Activated T-cell treated with anti-CD3 and anti-CD28 coated beads, Interleukin-2, amount 50 U/mL, for 1 hour (primary cell): Measurements from ENCODE around the gene DUSP6.
A peak's percentile ranks its signal among the peaks of the same experiment; 100 is the strongest.

Source experiments
- DNase-seq: peaks from one replicate; pipeline ENCODE4 v3.0.0-alpha.2; 2020

DUSP6 gene

GRCh38 chr12:89373763-89374572 is 21.7 kb upstream of the DUSP6 start:
- no peak for DNase-seq

DNA sequence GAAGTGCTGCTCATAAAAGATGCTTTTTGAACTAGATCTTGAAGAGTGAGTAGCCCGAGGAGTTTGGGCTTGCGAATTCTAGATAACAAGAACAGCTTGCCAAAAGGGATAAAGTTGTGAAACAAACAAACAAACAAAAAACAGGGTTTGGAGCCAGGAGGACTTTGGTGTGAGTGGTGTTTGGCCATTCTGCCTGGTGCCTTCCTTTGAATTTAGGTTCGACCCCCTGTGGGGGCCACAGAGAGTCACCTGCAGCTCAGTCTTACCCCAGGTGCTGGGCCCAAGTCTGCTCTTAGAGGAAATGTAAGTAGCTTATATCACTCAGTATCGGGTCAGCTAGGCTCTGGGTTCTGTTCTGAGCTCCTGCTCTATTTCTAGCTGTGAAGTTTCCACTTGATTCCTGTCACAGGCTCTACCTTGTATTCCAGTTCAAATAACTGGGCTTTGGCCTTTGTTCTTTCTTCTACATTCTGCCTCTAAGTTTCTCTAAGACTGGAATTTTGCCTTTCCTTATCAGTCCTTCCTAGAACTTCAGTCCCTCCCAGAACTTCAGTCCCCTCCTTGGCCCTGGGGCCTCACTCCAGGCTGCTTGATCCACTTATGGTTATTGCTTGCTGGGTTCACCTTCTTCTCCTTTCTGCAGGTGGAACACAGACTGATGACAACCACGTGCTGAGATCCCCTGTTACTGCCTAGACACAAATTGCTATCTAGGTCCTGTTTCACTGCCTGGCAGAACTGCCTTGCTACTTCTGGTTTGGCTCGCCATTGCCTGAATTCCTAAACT is 20.5 kb upstream of the DUSP6 start:
- DNase-seq = no peak

- no peak for DNase-seq
These were observed 18.5 kb upstream of the DUSP6 start for GRCh38 chr12:89370850-89371249.

GRCh38 chr12:89370421-89370831 is 18.1 kb upstream of the DUSP6 start:
- no peak for DNase-seq

- DNase-seq = no peak
These were observed 16.9 kb upstream of the DUSP6 start for GRCh38 chr12:89369166-89369565.

DNA sequence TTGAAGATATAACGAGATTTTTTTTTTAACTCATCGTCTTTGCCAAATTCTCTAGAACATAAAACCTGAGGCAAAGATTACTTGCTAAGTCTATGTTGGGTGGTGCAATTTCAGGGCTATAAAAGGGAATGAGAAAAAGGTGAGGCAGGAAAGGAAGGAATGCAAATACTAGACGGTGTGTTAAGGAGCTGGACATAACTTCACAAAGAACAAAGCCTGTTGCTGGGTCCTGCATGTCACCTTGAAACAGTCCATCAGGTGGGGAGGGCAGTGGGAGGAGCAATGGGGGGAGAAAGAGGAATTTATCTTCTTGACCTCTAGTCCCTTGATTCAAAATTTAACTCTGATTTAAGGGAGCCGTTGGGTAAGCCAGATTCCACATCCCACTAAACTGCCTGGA is 16.1 kb upstream of the DUSP6 start:
- no peak for DNase-seq

DNA sequence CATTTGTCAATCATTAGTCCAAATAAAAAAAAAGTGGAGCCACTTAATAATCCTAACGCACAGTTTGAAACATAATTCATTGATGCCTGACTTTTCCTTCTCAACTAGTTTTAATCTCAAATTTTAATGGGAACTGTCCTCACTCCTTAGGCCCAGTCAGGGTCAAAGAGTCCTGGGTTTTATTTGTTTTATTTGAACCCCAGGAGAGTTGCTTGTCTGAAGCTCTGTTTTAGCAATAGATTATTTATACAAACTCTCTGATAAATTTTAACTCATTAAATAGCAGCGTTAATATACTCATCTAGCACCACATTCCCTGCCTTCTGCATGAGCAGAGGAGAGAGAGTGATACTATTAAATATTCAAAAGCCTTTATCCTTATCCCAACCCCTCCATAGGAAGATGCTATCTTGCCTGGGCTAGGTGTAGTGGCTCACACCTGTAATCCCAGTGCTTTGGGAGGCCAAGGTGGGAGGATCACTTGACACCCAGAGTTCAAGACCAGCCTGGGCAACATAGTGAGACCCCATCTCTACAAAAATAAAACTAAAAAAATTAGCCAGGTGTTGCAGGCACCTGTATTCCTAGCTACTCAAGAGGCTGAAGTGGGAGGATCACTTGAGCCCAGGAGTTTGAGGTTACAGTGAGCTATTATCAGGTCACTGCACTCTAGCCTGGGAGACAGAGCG is 14.5 kb upstream of the DUSP6 start:
- no peak for DNase-seq

- DNase-seq = no peak
These were observed 12.3 kb upstream of the DUSP6 start for GRCh38 chr12:89364631-89365030.

DNA sequence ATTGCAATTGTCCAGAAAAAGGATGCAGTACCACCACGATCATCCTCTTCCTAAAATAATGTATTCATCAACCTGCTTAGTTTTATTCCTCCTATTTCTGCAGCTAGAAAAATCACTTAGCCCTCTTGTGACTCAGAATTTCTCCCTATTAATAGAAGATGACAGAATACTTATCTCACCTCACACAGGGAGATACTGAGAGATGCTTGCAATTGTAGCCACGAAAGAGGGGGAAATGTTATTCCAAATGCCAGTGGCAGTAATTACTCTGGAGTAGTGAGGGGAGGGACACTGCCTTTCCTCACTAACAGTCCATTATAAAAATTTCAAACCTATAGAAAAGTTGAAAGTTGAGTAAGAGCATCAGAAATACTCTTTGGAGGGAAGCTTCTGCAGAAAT is 11.8 kb upstream of the DUSP6 start:
- no peak for DNase-seq

DNA sequence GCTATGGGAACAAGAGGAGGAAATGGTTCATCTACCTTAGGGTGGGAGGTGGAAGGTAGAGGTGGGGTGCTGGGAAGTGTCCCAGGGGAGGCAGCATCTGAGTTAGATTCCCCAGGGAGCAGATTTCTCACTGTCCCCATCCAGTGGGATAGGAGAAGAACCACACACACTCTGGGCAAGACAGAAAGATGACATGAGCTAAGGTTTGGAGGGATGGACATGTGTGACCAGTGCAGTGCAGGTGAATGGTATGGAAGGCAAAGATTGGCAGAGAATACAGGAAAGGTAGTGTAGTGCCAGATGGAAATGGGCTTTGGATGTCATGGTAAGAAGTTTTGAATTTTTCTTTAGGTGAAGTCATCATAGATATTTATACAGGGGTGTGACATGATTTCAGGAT is 11.3 kb upstream of the DUSP6 start:
- no peak for DNase-seq

- no peak for DNase-seq
These were observed 10.8 kb upstream of the DUSP6 start for GRCh38 chr12:89363084-89363483.

DNA sequence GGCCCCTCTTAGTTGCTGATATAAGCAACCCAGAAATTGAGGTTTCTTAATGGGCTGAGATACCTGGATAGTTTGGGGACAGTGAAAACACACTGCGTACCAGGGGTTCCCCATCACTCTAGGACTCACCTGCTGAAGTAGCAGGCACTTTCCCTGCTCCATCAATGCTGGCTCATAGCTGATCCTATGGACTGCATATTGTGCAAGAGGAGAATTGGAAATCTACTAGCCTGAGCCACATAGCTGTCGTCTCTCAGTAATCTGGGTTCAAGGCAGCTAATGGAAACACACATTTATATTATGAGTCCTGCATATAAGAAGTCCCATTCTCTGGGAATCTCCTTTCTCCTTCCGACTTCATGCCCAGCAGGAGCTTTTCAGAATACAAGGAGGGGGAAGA is 7.3 kb upstream of the DUSP6 start:
- no peak for DNase-seq

DNA sequence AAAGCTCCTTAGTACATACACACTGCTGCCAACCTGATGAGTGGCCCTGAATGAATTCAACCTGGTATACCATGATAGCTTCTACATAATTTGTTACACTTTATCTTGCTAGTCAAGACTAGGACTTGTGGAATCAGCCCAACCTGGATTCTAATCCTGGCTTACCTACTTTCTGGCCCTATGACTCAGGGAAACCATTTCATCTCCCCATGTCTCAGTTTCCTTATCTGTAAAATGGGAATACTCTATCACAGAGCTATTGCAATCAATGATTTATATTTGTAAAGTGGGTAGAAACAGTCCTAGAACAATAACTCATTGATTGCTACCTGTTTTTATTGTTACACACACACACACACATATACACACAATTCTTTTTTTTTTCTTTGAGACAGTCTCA is 6.5 kb upstream of the DUSP6 start:
- DNase-seq = no peak

DNA sequence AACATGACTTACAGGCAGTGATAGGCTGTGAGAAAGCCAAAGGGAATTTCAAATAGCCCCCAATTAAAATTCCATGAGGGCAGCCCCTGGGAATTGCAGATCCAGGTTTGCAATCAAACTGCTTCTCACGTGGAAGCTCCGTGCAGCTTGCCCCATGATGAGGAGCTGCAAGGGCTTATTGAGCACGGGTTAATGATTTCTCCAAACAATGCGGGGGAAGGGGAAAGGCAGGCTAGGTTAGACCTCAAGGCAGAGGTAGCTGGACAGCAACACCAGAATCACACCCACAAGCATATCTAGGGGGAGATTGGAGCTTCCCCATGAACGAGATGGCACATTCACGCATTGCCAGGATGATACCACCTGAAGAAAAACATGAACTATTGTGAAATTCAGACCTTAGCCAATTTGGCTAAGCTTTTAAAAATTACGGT is 5.0 kb upstream of the DUSP6 start:
- DNase-seq = no peak

DNA sequence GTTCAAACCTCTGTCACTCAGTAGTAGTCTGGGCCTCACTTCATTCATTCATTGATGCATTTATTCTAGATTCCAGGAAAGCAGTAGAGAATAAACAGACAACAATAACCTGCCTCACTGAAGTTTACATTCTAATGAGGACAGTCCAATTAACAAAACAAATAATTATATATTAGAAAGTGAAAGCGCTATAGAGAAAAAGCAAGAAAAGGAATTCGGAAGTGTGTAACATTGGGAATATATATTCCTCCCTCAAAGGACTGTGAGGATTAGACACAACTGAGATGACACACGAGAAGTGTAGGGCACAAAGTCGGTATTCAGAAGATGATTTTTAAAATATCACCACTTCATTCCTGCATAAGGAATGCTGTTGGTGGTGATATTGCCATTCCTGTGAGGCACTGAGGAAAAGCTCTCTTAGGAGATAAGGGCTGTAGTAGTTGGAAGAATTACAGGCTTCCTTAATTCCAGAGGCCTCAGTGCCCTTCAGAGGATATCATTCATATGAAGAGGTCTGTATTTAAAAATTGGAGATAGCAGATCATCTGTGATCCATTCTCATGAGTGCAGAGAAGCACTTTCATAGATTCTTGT is 3.9 kb upstream of the DUSP6 start:
- DNase-seq = no peak

DNA sequence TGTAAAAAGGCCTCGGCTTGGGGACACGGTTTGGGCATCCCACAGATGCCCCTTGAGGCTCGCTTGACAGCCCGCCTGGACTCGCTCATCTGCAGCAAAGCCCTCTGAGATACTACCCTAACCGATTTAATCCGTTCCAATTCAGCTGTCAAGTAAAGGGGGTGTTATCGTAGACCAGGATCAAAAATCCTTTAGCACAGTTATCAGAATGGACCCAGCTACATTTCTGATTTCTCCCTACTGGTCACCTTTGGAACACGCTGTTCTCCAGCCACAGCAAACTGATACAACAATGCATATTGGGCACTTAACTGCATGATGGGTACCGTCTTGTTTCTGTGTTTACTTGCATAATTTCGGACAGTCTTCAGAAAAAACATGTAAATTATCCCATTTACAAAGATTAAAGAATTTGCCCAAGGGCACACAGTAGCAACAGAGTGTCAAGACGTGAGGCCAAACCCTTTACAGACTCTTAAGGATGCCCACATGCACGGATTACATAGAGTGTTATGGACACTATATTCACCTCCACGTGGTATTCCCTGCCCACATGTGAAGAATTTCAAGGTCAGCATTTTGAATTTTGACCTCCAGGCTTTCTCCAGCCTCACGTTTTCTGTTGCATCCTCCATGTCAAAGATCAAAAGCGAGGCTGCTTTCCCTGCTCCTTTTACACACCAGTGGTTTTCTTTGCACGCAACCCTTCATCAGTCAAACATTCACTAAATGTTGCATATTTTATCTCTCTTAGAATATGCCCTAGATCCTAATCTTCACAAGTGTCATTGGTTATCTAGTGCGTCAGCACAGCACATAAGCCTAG is 3.2 kb upstream of the DUSP6 start:
- no peak for DNase-seq

DNA sequence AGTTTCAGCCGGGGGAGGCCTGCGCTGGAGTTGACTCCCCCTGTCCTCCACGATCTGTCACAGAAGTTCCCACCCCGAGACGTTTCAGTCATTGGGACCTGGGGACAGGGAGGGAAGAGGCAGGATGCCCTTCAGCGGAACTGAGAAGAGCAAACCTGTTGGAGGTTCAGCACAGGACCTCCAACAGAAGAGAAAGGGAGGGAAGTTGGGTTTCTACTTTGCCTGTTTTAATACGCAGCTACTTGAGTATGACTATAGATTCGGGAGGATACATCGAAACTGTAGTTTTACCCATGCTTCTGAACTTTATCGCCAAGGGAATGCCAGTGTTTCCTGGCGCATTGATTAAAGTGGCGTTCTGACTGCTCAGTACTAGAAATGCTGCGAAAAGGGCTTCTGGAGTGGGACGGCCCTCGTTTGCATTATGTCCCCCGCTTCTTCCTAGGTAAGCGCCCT is 2.3 kb upstream of the DUSP6 start:
- no peak for DNase-seq

DNA sequence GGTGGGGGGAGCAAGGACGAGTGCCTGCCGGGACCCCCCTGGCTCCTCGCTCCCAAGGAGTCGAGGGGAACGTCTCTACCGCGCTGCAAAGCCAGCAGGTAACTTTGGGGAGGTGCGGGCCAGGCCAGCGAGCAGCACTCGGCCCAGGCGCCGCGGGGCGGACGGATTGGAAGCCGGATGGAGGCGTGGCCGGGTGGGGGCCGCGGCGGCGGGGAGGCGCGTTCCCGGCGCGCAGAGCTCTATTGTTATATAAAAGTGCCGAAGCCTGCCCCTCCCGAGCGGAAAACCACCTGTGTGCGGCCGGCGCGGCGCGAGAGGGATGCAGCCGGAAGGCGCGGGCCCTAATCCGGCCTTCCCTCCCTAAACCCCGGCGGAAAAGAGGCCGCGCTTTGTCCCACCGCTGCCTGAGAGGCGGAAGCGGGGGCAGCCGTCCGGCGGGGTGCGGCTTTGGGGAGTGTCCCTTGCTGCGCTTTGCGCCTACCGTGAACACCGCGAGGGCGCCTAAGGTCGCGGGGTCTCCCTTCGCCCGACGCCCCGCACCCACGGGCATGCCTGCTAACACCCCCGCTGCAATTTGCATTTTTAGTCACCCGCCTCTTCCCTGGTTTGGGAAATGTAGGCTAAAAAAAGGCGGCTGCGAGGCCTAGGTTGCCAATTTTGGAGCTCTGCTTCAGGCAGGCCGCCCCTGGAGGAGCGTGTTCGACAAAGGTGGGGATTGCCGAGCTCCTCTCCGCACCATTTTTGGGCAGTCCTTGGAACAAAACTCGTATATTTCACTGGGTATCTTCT is 1.7 kb upstream of the DUSP6 start:
- peak; percentile 69 for DNase-seq

- peak; percentile 56 for DNase-seq
These were observed 1.0 kb upstream of the DUSP6 start for GRCh38 chr12:89353188-89353822.

- no peak for DNase-seq
These were observed 134 bp downstream of the DUSP6 start for GRCh38 chr12:89352242-89352491.
